Common myeloid progenitor, CD34-positive (primary cell): ENCODE measurements around the gene KDM7A.

Experiments used
- CTCF ChIA-PET: fragments of 350-600 bp; sonication (Branson Sonifier 250); formaldehyde crosslinking; loops from one replicate; lab custom pipeline; 2021; ENCODE audit warnings: antibody characterized with exemption; lab: Charles Lee
- POLR2A ChIA-PET: fragments of 350-600 bp; sonication (Branson Sonifier 250); formaldehyde crosslinking; loops from one replicate; lab custom pipeline; 2021; ENCODE audit warnings: antibody characterized with exemption; lab: Charles Lee
- DNase-seq, 3 donors: peaks; one replicate each; pipeline versions ENCODE4 v3.0.0 to v3.0.0-alpha.2; 2013
- H3K27ac ChIP-seq, 2 experiments: 1 replicate in 1 of 2; 2 replicates in 1 of 2; pipeline ENCODE4 v1.7.0; 2013; ENCODE audit warnings: inconsistent platforms in 2 of 2, low read length in 2 of 2, mild to moderate bottlenecking in 2 of 2, low read depth in 1 of 2, moderate library complexity in 1 of 2; ENCODE audit not compliant: severe bottlenecking in 2 of 2, insufficient read depth in 1 of 2, poor library complexity in 1 of 2
- H3K27me3 ChIP-seq, 5 experiments: replicated peaks in 2 of 5; 1 replicate in 3 of 5; 2 replicates in 2 of 5; pipeline versions ENCODE4 v1.6.1 to v1.7.0; 2013; ENCODE audit warnings: low read length in 4 of 5, mild to moderate bottlenecking in 2 of 5, moderate library complexity in 2 of 5, inconsistent platforms in 1 of 5; ENCODE audit not compliant: insufficient read depth in 5 of 5, control insufficient read depth in 4 of 5
- H3K36me3 ChIP-seq, 4 experiments: 1 replicate in 2 of 4; 2 replicates in 2 of 4; pipeline versions ENCODE4 v1.6.1 to v1.7.0; 2013; ENCODE audit warnings: low read length in 3 of 4, control low read depth in 1 of 4, mild to moderate bottlenecking in 1 of 4; ENCODE audit not compliant: control insufficient read depth in 4 of 4, insufficient read depth in 4 of 4
- H3K4me1 ChIP-seq, 4 experiments: 1 replicate in 3 of 4; 2 replicates in 1 of 4; pipeline versions ENCODE4 v1.6.1 to v1.7.1; 2013; ENCODE audit warnings: low read length in 3 of 4, mild to moderate bottlenecking in 3 of 4, control low read depth in 1 of 4, inconsistent platforms in 1 of 4, moderate library complexity in 1 of 4; ENCODE audit not compliant: control insufficient read depth in 4 of 4, insufficient read depth in 4 of 4; ENCODE audit errors: control extremely low read depth in 1 of 4
- H3K4me3 ChIP-seq, 7 experiments: 1 replicate in 4 of 7; 2 replicates in 3 of 7; pipeline versions ENCODE4 v1.5.1 to v1.7.0; 2013; ENCODE audit warnings: mild to moderate bottlenecking in 7 of 7, low read length in 6 of 7, moderate library complexity in 6 of 7, inconsistent platforms in 2 of 7, low read depth in 2 of 7, control low read depth in 1 of 7; ENCODE audit not compliant: insufficient read depth in 4 of 7, control insufficient read depth in 1 of 7; ENCODE audit errors: extremely low read depth in 1 of 7
- H3K9me3 ChIP-seq, 5 experiments: 1 replicate in 4 of 5; 2 replicates in 1 of 5; pipeline versions ENCODE4 v1.6.1 to v1.7.1; 2013; ENCODE audit warnings: low read length in 4 of 5, mild to moderate bottlenecking in 2 of 5, inconsistent platforms in 1 of 5, low read depth in 1 of 5, moderate library complexity in 1 of 5; ENCODE audit not compliant: control insufficient read depth in 4 of 5, insufficient read depth in 2 of 5; ENCODE audit errors: control extremely low read depth in 1 of 5
- WGBS: methylation state at CpG from one replicate; pipeline ENCODE4 v1.1.5; 2013; ENCODE audit not compliant: insufficient coverage; 5-methylcytosine and 5-hydroxymethylcytosine counted together

KDM7A gene

GRCh38 chr7:140217750-140218501 is 41.1 kb upstream of the KDM7A start:
- ChIA-PET POLR2A (no interaction called here), CTCF (no interaction called here)
- no peak for DNase-seq
- Histone ChIP-seq H3K27ac (no peak overlapping the region), H3K27me3 (peaks cover 0 to 2% (median 0%) of the 10 kb centered on the region in 5 experiments), H3K4me3 (no peak overlapping the region), H3K36me3 (no peaks in the 10 kb centered on the region), H3K9me3 (peaks cover 0 to 8% (median 0%) of the 10 kb centered on the region in 5 experiments), H3K4me1 (peaks cover 0 to 2% (median 0%) of the 10 kb centered on the region in 4 experiments)
- WGBS = 100% methylated on average over 3 of the region's 4 CpGs

GRCh38 chr7:140215281-140215680 is 38.5 kb upstream of the KDM7A start:
- Histone ChIP-seq H3K27ac (no peak overlapping the region), H3K27me3 (peaks cover 0 to 4% (median 0%) of the 10 kb centered on the region in 5 experiments), H3K9me3 (peaks cover 0 to 8% (median 0%) of the 10 kb centered on the region in 5 experiments), H3K36me3 (no peaks in the 10 kb centered on the region), H3K4me3 (no peak overlapping the region), H3K4me1 (peaks cover 0 to 5% (median 0%) of the 10 kb centered on the region in 4 experiments)
- WGBS = 92% methylated on average over 3 of the region's 3 CpGs
- ChIA-PET CTCF (no interaction called here), POLR2A (no interaction called here)
- no peak for DNase-seq

GRCh38 chr7:140214075-140214684 is 37.4 kb upstream of the KDM7A start:
- peaks cover 0 to 9% (median 0%) of the 10 kb centered on the region in 4 experiments for H3K4me1 ChIP-seq
- peaks cover 0 to 4% (median 0%) of the 10 kb centered on the region in 5 experiments for H3K27me3 ChIP-seq
- WGBS = 96% methylated on average over 3 of the region's 3 CpGs
- no peaks in the 10 kb centered on the region for H3K36me3 ChIP-seq
- DNase-seq = no peak
- H3K9me3 ChIP-seq = peaks cover 0 to 8% (median 0%) of the 10 kb centered on the region in 5 experiments
- ChIA-PET CTCF (no interaction called here), POLR2A (no interaction called here)
- H3K27ac ChIP-seq = no peak overlapping the region
- H3K4me3 ChIP-seq = no peak overlapping the region

- ChIA-PET CTCF (interaction anchor here (1.0 kb wide), 1 partner anchor 26 kb away, joined by 3 read pairs; no protein-coding TSS in a partner anchor), POLR2A (no interaction called here)
- WGBS = 100% methylated on average over 3 of the region's 3 CpGs
- Histone ChIP-seq H3K4me3 (no peak overlapping the region), H3K9me3 (peaks cover 0 to 8% (median 0%) of the 10 kb centered on the region in 5 experiments), H3K27me3 (peaks cover 0 to 4% (median 0%) of the 10 kb centered on the region in 5 experiments), H3K27ac (no peak overlapping the region), H3K36me3 (no peaks in the 10 kb centered on the region), H3K4me1 (peaks cover 0 to 9% (median 0%) of the 10 kb centered on the region in 4 experiments)
- no peak for DNase-seq
Observed at GRCh38 chr7:140213684-140214074, 36.9 kb upstream of the KDM7A start.

GRCh38 chr7:140212100-140212881 is 35.5 kb upstream of the KDM7A start:
- Histone ChIP-seq H3K27ac (no peak overlapping the region), H3K36me3 (no peaks in the 10 kb centered on the region), H3K27me3 (peaks cover 0 to 4% (median 0%) of the 10 kb centered on the region in 5 experiments), H3K4me3 (no peak overlapping the region), H3K4me1 (peaks cover 0 to 9% (median 0%) of the 10 kb centered on the region in 4 experiments), H3K9me3 (no peaks in the 10 kb centered on the region)
- 90% methylated on average over 9 of the region's 10 CpGs for WGBS
- ChIA-PET POLR2A (no interaction called here), CTCF (interaction anchor here (1.5 kb wide), 1 partner anchor 14 kb away, joined by 5 read pairs; no protein-coding TSS in a partner anchor)
- DNase-seq = no peak

GRCh38 chr7:140211698-140212097 is 34.9 kb upstream of the KDM7A start:
- Histone ChIP-seq H3K36me3 (no peaks in the 10 kb centered on the region), H3K27ac (no peak overlapping the region), H3K27me3 (peaks cover 0 to 4% (median 0%) of the 10 kb centered on the region in 5 experiments), H3K4me3 (no peak overlapping the region), H3K4me1 (peaks cover 0 to 9% (median 0%) of the 10 kb centered on the region in 4 experiments), H3K9me3 (no peaks in the 10 kb centered on the region)
- DNase-seq = no peak
- 100% methylated on average over 3 of the region's 4 CpGs for WGBS
- ChIA-PET POLR2A (no interaction called here), CTCF (interaction anchor here (1.5 kb wide), 1 partner anchor 14 kb away, joined by 5 read pairs; no protein-coding TSS in a partner anchor)
